Rectal smooth muscle tissue (tissue), 1 donor: ENCODE measurements around the gene PHF11.

Experiments used
- H3K27ac ChIP-seq: one replicate; pipeline ENCODE4 v1.7.0; 2013; ENCODE audit warnings: low read depth, low read length, inconsistent platforms
- H3K27me3 ChIP-seq: one replicate; pipeline ENCODE4 v1.7.0; 2013; ENCODE audit warnings: low read length; ENCODE audit not compliant: control insufficient read depth, insufficient read depth
- H3K36me3 ChIP-seq: one replicate; pipeline ENCODE4 v1.7.0; 2013; ENCODE audit warnings: low read length; ENCODE audit not compliant: control insufficient read depth, insufficient read depth
- H3K4me1 ChIP-seq: one replicate; pipeline ENCODE4 v1.7.0; 2013; ENCODE audit warnings: low read length; ENCODE audit not compliant: control insufficient read depth, insufficient read depth
- H3K4me3 ChIP-seq: one replicate; pipeline ENCODE4 v1.7.0; 2013; ENCODE audit warnings: low read length
- H3K9ac ChIP-seq: one replicate; pipeline ENCODE4 v1.7.0; 2013; ENCODE audit warnings: low read length

PHF11 gene

DNA sequence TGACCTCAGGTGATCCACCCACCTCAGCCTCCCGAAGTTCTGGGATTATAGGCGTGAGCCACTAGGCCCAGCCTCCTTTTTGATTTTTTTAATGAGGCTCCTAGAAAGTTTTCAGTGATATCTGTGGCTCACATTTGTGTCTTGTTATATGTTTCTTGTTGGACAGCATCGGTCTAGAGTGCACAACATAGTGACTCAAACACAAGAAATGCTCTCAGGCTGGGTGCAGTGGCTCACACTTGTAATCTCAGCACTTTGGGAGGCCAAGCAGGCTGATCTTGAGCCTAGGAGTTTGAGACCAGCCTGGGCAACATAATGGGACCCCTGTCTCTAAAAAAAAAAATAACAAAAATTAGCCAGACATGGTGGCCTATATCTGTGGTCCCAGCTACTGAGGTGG lies 8.2 kb downstream of the PHF11 start:
- H3K27me3 ChIP-seq: no peaks in the 10 kb centered on the region
- H3K36me3 ChIP-seq: no peaks in the 10 kb centered on the region
- H3K4me1 ChIP-seq: no peaks in the 10 kb centered on the region
- H3K4me3 ChIP-seq: no peak overlapping the region
- H3K9ac ChIP-seq: no peak overlapping the region
- no peak overlapping the region for H3K27ac ChIP-seq

DNA sequence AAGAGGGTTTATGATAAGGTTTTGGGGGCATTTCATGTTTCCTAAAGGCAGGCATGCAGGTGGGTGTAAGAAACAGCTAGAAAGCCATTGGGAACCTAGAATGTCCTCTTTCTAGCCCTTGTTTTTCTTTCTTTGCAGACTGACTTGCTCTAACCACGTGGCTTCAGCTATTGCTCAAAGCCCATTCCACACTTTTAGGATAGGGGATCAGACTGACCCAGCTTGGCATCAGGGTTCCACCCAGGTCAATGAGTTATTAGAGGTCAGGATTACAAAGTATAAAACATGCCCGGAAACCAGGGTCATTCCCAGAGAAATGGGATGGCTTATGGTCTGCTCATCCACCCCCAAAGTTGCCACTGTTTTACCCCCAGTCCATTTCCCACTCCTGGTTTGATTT lies 16.8 kb downstream of the PHF11 start:
- no peaks in the 10 kb centered on the region for H3K27me3 ChIP-seq
- no peaks in the 10 kb centered on the region for H3K4me1 ChIP-seq
- H3K36me3 ChIP-seq: peaks cover 13% of the 10 kb centered on the region
- no peak overlapping the region for H3K27ac ChIP-seq
- H3K4me3 ChIP-seq: no peak overlapping the region
- H3K9ac ChIP-seq: no peak overlapping the region

DNA sequence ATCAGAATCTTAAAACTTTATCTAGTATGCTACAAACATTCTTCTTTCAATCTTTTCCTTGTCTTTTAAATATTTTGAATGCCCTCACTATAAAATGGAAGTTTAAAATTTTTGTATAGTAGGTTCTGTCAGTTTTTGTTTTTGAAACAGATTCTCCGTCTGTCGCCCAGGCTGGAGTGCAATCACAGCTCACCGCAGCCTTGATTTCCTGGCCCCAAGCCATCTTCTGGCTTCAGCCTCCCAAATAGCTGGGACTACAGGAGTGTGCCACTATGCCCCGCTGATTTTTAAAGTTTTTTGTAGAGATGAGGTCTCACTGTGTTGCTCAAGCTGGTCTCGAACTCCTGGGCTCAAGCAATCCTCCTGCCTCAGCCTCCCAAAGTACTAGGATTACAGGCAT lies 20.7 kb downstream of the PHF11 start:
- H3K9ac ChIP-seq: no peak overlapping the region
- no peak overlapping the region for H3K4me3 ChIP-seq
- H3K4me1 ChIP-seq: no peaks in the 10 kb centered on the region
- no peaks in the 10 kb centered on the region for H3K27me3 ChIP-seq
- H3K27ac ChIP-seq: no peak overlapping the region
- H3K36me3 ChIP-seq: peaks cover 13% of the 10 kb centered on the region

- no peak overlapping the region for H3K9ac ChIP-seq
- H3K27me3 ChIP-seq: no peaks in the 10 kb centered on the region
- H3K27ac ChIP-seq: no peak overlapping the region
- H3K4me1 ChIP-seq: peaks cover 2% of the 10 kb centered on the region
- H3K4me3 ChIP-seq: no peak overlapping the region
- H3K36me3 ChIP-seq: peaks cover 13% of the 10 kb centered on the region
Measured at GRCh38 chr13:49517461-49517860, 21.7 kb downstream of the PHF11 start.

DNA sequence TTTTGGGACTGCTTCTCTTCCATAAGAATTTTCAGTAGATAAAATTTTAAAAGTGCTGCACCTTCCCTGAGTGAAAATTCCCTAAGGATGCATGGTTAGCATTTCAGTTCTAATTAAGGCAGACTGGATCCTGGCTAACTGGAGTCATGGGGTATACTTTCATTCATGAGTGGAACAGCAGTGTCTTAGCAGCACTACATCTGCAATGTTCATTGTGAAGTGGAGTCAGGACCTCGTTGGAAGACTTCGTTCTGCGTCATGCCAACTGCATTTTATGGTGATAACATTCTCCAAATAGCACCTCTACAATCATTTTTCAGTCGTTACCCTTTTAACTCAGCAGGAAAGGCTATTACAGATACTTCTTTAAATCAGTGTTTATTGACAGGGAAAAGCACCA lies 25.5 kb downstream of the PHF11 start:
- Histone ChIP-seq H3K27me3 (no peaks in the 10 kb centered on the region), H3K27ac (no peak overlapping the region), H3K9ac (no peak overlapping the region), H3K4me1 (peaks cover 2% of the 10 kb centered on the region), H3K36me3 (no peaks in the 10 kb centered on the region), H3K4me3 (no peak overlapping the region)

DNA sequence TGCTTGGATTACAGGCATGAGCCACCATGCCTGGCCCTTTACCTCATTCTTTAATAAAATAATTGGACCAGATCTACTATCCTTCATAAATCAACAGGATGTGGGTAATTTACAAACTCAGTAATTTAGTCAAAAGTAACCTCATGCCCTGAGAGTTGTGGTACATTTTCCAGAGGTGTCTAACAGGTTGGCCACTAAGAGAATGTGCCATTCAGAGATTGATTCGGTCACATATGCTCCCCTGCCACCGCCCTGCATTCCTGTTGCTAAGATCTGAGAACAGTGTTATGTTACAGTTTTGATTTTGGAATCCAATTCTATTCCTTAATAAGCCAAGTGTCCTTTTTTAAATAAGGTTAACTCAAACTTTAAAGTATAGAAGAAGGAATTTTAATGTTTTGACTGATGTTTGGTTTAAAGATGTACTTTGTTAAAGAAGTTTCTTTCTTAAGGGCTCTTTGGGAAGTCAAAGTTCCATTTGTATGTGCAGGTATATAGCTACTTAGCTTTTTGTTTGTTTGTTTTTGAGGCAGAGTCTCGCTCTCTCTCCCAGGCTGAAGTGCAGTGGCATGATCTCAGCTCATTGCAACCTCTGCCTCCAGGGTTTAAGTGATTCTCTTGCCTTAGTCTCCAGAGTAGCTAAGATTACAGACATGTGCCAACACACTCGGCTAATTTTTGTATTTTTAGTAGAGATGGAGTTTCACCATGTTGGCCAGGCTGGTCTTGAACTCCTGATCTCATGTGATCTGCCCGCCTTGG lies 29.2 kb downstream of the PHF11 start:
- Histone ChIP-seq H3K36me3 (peaks cover 1% of the 10 kb centered on the region), H3K9ac (no peak overlapping the region), H3K4me3 (no peak overlapping the region), H3K4me1 (peaks cover 2% of the 10 kb centered on the region), H3K27me3 (no peaks in the 10 kb centered on the region), H3K27ac (no peak overlapping the region)

DNA sequence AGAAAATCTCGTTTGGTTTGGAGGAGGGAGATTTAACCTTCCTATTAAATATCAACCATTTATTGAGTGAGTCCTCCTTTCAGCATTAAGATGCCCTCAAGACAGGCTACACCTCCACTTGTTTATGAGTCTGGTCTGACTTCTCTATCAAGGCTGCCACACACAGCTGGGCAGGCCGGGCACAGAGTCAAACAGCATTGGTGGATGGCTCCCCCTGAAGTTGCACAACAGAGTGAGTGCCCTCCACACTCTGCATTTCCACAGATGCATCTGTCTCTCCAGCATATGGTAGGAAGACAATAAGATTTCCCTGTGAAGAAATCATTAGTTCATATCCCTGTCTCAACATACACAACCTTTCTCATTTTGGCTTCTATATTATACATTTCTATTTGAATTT lies 31.4 kb downstream of the PHF11 start:
- H3K36me3 ChIP-seq: peaks cover 4% of the 10 kb centered on the region
- H3K27me3 ChIP-seq: no peaks in the 10 kb centered on the region
- no peak overlapping the region for H3K4me3 ChIP-seq
- peaks cover 2% of the 10 kb centered on the region for H3K4me1 ChIP-seq
- H3K27ac ChIP-seq: no peak overlapping the region
- no peak overlapping the region for H3K9ac ChIP-seq

DNA sequence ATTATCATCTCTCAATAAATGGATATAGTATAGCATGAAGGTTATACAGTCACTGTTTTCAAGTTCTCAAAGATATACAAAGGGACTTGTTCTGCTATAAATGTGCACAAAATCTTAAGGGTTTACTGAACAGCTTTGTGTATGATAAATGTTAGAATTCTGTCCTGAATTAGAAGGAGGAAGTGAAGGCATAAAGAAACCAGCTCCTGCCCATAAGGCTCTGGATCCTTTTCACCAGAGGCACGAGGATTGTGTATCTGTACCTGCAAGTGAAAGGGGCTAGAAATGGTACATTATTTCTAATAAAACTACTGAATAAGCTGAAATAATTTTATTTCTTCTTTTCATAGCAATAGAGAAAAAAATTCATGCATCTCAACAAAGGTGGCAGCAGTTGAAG lies 32.4 kb downstream of the PHF11 start:
- Histone ChIP-seq H3K27me3 (no peaks in the 10 kb centered on the region), H3K36me3 (peaks cover 4% of the 10 kb centered on the region), H3K4me3 (no peak overlapping the region), H3K27ac (no peak overlapping the region), H3K9ac (no peak overlapping the region), H3K4me1 (peaks cover 4% of the 10 kb centered on the region)

DNA sequence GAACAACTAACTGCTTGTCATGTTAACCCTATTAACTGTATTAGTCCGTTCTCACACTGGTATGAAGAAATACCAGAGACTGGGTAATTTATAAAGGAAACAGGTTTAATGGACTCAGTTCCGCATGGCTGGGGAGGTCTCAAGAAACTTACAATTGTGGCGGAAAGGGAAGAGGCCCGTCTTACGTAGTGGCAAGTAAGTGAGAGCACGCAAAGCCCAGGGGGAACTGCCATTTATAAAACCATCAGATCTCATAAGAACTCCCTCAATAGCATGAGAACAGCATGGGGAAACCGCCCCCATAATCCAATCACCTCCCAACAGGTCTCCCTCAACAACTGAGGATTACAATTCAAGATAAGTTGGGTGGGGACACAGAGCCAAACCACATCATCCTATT lies 34.7 kb downstream of the PHF11 start:
- H3K9ac ChIP-seq: no peak overlapping the region
- peaks cover 4% of the 10 kb centered on the region for H3K4me1 ChIP-seq
- no peak overlapping the region for H3K27ac ChIP-seq
- H3K27me3 ChIP-seq: no peaks in the 10 kb centered on the region
- peaks cover 4% of the 10 kb centered on the region for H3K36me3 ChIP-seq
- no peak overlapping the region for H3K4me3 ChIP-seq

DNA sequence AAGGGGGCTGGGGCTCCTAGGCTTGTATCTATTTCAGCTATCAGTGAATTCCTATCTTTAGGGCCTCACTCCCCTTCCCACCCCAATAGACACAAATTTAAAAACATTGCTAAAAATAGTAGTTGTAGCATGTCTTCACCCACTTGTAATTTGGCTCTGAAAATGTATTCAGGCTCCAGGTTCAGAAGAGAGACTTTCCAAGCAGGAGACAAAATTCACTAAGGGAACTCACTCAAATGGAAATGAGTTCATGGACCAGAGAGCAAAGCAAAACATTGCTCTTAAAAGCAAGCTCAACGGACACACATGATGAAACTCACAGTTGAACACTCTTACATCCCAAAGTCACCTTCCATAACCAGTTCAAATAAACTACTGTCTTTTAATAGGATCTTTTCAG lies 36.8 kb downstream of the PHF11 start:
- Histone ChIP-seq H3K4me1 (peaks cover 4% of the 10 kb centered on the region), H3K36me3 (peaks cover 4% of the 10 kb centered on the region), H3K27me3 (no peaks in the 10 kb centered on the region), H3K4me3 (no peak overlapping the region), H3K9ac (no peak overlapping the region), H3K27ac (no peak overlapping the region)

- H3K4me1 ChIP-seq: peaks cover 4% of the 10 kb centered on the region
- no peak overlapping the region for H3K27ac ChIP-seq
- H3K4me3 ChIP-seq: no peak overlapping the region
- H3K36me3 ChIP-seq: peaks cover 6% of the 10 kb centered on the region
- no peaks in the 10 kb centered on the region for H3K27me3 ChIP-seq
- H3K9ac ChIP-seq: no peak overlapping the region
Measured at GRCh38 chr13:49533011-49533410, 37.3 kb downstream of the PHF11 start.

GRCh38 chr13:49533591-49534269 lies 38.0 kb downstream of the PHF11 start:
- Histone ChIP-seq H3K27ac (no peak overlapping the region), H3K36me3 (peaks cover 6% of the 10 kb centered on the region), H3K4me3 (no peak overlapping the region), H3K4me1 (peaks cover 4% of the 10 kb centered on the region), H3K27me3 (no peaks in the 10 kb centered on the region), H3K9ac (no peak overlapping the region)
